Kasumi-1 (cell line): Measurements from ENCODE around the gene TRIM71.
"Not testable (repeated sequence)": the region's sequence is repeated elsewhere in the genome, so short reads cannot be mapped to it uniquely, and the experiment has no call there.

Source experiments
- DNase-seq, 2 experiments: peaks; one replicate each; lab custom pipeline; 2025; lab: John Stamatoyannopoulos, UW

TRIM71 gene

GRCh38 chr3:32819551-32820348, 2.0 kb downstream of the TRIM71 start:
- no peak for DNase-seq

DNA sequence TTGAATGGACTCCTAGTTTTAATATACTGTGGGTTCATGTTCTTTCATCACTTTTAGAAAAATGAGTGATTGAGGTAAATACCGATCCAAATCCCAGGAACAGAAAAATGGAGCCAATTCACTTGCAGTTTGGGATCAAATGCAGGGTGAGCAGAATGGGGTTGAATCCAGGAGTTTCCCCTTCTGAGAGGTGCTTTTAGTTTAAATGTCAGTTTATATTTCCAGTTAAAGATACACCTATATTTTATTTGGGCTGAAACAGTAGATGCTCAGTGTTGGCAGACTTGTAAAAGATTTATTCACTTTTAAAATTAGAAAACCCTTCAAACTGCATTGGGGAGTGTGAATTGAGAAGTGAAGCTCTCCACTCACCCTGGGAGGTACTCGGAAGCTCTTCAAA, 2.6 kb downstream of the TRIM71 start:
- DNase-seq = no peak

- DNase-seq = no peak
Measured at GRCh38 chr3:32820971-32821685, 3.3 kb downstream of the TRIM71 start.

DNA sequence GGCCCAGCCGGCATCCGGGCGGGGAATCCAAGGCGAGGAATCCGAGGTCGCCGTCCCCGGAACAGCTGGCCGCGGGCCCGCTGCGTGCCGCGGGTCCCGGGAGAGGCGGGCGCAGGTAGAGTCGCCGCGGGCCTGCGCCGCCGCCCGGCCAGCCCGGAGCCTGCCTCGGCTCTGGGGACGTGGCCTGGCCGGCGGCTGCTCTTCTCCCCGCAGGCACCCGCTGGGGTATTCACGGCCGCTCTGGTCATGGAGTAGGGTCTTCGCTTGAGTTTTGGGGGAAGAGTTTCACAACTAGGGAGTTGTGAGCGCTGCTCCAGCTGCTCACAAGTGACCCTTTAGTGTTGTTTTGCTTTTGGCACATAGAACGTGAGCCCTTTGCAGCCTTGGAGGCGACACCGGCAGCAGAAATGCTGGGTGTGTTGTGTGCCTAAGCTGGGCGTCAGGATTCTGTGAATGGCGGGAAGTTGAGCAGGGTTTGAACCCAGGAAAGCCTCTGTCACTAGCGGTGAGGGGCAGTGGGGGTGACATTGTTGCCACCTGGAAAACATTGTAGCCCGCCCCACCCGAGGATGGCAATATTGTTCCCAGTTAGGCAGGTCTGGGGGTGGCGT, 4.0 kb downstream of the TRIM71 start:
- no peak for DNase-seq

DNA sequence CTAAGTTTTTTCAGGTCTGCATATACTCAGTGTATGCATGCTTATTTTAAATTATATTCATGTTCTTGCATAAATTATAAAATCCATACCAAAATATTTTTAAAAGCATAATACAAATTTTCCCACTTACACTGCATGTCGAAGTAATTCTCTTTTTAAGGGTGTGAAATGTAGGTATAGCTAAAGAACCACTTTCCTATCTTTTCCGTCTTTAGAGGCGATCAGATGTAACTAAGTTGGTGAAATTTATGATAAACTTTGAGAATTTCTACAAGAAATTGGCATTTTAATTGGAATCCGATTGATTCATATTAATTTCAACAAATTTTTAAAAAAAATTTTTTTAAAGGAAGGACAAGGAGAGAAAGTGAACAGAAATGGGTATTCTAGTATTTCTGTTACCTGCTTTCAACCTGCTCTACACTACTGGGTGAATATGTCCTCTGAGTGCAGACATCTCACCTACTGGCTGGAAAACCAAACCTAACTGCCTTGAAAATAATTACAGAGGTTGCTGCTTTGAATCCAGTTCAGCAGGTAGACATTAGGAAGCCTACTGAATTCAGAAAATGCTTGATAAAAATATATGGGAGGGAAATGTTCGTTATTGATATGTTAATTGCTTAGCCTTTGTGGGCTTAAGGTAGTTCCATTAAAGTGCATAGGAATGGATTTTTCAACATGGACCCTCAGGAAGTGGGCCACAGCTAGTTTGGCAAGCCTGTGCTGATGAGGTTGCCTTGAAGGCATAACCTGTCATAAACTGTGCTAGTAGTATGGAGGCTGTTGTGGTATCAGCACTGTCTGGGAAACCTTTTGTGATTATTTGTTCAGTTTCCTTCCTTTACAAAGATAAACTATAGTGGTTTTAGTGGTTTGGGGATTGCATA, 5.1 kb downstream of the TRIM71 start:
- DNase-seq = no peak

DNA sequence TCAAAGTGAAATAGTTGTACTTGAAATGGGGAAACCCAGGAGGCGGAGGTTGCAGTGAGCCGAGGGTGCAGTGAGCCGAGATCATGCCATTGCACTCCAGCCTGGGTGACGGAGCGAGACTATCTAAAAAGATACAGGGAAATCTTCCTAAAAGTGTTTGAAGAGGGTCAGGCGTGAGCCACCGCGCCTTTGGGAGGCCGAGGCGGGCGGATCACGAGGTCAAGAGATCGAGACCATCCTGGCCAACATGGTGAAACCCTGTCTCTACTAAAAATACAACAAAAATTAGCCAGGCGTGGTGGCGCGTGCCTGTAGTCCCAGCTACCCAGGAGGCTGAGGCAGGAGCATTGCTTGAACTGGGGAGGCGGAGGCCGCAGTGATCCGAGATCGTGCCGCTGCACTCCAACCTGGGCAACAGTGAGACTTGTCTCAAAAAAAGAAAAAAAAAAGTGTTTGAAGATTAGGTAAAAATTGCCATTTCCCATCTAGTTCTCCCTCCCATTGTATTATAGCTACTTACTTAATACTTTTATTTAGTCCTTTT, 5.9 kb downstream of the TRIM71 start:
- not testable (repeated sequence) for DNase-seq

GRCh38 chr3:32825601-32826375, 8.0 kb downstream of the TRIM71 start:
- no peak for DNase-seq

GRCh38 chr3:32831062-32831461, 13.3 kb downstream of the TRIM71 start:
- DNase-seq = no peak

- DNase-seq = peak; percentile 40 to 54
Measured at GRCh38 chr3:32831791-32832190, 14.0 kb downstream of the TRIM71 start.

DNA sequence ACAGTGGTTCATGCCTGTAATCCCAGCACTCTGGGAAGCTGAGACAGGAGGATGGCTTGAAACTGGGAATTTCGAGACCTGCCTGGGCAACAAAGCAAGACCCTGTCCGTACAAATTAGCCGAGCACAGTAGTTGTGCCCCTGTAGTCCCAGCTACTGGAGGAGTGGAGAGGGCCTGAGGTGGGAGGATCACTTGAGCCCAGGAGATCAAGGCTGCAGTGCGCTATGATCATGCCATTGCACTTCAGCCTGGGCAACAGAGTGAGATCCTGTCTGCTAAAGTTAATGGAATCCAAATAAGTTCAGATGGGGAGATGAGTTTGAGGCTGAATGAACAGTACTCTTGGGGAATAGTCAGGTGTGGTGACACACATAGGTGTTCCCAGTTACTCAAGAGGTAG, 14.4 kb downstream of the TRIM71 start:
- no peak for DNase-seq

- no peak for DNase-seq
Measured at GRCh38 chr3:32835049-32835371, 17.2 kb downstream of the TRIM71 start.

DNA sequence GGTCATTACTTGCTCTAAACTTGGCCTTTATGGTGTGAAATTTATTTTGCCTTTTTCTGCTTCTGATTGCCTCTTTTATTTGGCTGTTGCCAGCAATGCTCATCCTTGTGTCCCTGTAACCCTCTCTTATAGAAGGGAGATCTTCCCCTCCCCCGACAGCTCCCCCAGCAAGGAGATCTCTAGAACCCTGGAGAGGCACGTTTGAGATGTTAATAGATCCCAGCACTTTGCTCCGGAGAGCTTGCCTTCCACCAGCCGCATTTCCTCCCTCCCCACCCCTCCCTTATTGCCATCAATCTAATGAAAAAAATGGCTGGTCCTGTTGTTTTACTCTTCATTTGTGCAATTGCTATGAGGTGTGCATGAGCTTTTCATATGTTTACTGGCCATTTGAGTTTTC, 18.2 kb downstream of the TRIM71 start:
- DNase-seq = no peak

DNA sequence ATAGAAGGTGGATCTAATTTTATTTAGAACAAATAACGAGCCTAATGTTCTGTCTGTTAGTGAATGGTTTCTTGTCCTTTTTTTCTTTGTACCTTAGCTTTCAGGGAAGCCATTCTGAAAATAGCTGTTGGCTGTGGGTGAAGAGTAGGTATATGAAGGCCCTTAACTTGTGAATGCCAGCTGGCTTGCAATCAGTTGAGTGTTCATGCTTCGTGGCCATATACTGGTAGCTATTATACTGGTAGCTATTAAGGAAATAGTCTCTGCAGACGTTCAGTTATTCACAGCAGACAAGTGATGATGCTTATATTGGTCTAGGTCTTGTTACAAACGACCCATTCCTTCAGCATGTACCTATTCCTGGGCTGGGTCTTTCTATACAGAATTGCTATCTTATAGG, 18.8 kb downstream of the TRIM71 start:
- no peak for DNase-seq

GRCh38 chr3:32837366-32837765, 19.6 kb downstream of the TRIM71 start:
- no peak for DNase-seq

GRCh38 chr3:32837789-32838188, 20.0 kb downstream of the TRIM71 start:
- no peak for DNase-seq

GRCh38 chr3:32839714-32840085, 21.9 kb downstream of the TRIM71 start:
- DNase-seq = no peak

DNA sequence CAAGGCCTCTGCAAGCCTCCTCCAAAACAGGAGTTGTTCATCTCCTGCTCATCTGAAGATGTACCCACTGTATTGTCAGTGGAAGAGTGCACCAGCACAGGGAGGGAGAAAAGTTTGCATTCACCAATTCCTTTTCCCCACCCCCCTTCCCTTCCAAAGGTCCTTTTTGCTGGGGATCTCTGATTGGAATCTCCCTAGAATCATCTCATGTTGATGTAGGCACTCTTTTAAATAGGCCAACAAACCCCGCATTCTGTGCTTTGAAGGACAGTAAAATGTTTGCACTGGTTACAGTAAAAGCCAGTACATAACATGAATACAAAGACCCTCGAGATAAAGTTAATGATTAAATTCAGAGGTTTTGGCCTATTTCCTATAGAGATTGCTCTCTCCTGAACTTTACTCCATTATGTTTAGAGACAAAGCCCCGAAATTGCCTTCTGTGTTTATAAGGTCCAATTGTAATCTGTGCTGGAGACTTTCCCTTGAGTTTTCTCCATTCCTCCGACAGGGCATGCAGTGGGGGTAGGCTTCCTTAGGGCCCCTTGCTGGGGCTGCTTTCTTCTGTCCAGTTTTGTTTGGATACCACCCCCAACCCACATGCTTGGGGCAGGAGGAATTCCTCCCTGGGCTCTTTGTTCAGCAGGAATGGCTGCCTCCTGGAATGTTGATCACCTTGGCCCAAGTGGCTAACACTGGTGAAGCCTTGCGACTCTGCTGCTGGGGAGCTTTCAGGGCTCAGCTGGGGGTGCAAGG, 22.5 kb downstream of the TRIM71 start:
- DNase-seq = no peak

GRCh38 chr3:32841341-32841740, 23.5 kb downstream of the TRIM71 start:
- DNase-seq = no peak

GRCh38 chr3:32841867-32842470, 24.2 kb downstream of the TRIM71 start:
- peak in 1 of 2 experiments; percentile 46 for DNase-seq

DNA sequence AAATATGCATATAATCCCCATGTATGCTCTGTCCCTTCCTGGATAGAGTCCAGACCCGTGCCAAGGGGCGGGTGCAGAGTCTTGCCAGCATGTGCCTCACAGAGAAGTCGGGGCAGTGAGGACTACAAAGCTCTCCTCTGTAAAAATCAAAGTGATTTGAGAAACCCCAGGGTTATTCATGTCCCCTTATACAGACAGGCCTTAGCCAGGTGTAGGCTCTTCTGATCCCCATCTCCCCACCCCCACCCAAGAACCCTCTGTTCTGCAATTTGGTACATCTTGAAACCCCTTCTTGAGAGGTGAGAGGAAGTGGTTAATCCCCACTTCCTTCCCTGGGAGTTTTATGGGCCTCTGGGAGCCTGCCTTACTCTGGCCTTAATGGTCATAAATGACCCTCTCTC, 24.7 kb downstream of the TRIM71 start:
- peak; percentile 23 to 32 for DNase-seq
